PC-3 (cell line): ENCODE results near the gene HMGB4.

Experiments used
- EZH2 ChIP-seq: fragments of 300-600 bp; sonication (generic); IDR thresholded peaks from one replicate; pipeline ENCODE4 v1.6.1; 2017; ENCODE audit warnings: antibody characterized with exemption, mild to moderate bottlenecking, low read length; ENCODE audit not compliant: unreplicated experiment
- EZH2phosphoT487 ChIP-seq: fragments of 300-600 bp; sonication (generic); IDR thresholded peaks from 2 replicates; pipeline ENCODE4 v1.6.1; 2018; ENCODE audit warnings: mild to moderate bottlenecking, antibody characterized with exemption, low read length, borderline replicate concordance
- TF ChIP-seq, protein P1 (sequence below): fragments of 300-600 bp; sonication (generic); conservative IDR thresholded peaks from 2 replicates; pipeline ENCODE4 v1.5.1; 2017; ENCODE audit warnings: antibody characterized with exemption, low read depth, mild to moderate bottlenecking, low read length

DNA sequence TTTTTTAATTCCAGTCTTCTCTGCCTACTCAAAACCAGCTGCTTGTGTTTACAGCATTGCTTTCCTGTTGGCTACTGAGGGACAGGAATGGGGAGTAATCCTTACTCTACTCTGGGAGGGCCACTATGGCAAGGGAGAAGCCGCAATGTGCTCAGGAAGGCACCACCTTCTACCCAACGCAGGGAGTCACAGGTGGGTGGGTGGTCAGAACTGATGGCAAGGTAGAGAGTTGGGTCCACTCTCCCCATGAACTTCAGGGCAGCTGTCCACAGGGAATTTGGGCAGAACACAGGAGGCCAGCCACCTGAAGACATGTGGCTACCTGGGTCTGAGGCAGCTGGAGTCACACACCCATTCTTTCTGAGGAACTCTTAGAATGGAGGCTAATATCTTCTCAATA lies 40.5 kb upstream of the HMGB4 start:
- TF ChIP-seq, protein P1, sequence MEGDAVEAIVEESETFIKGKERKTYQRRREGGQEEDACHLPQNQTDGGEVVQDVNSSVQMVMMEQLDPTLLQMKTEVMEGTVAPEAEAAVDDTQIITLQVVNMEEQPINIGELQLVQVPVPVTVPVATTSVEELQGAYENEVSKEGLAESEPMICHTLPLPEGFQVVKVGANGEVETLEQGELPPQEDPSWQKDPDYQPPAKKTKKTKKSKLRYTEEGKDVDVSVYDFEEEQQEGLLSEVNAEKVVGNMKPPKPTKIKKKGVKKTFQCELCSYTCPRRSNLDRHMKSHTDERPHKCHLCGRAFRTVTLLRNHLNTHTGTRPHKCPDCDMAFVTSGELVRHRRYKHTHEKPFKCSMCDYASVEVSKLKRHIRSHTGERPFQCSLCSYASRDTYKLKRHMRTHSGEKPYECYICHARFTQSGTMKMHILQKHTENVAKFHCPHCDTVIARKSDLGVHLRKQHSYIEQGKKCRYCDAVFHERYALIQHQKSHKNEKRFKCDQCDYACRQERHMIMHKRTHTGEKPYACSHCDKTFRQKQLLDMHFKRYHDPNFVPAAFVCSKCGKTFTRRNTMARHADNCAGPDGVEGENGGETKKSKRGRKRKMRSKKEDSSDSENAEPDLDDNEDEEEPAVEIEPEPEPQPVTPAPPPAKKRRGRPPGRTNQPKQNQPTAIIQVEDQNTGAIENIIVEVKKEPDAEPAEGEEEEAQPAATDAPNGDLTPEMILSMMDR, result no peak
- TF ChIP-seq EZH2 (no peak), EZH2phosphoT487 (no peak)
